Spleen (tissue), 7 donors: Measurements from ENCODE around the gene JAKMIP1.

Experiments used
- CTCF ChIP-seq, 11 experiments: fragments of 200-600 bp in 7 of 11; fragments of 450-650 bp in 4 of 11; sonication (generic) in 4 of 11; IDR thresholded peaks in 8 of 11; conservative IDR thresholded peaks in 3 of 11; 1 replicate in 7 of 11; 2 replicates in 4 of 11; pipeline versions ENCODE4 v1.4.0 to v1.8.0; 2016 to 2021; ENCODE audit warnings: antibody characterized with exemption in 11 of 11, inconsistent platforms in 4 of 11, mild to moderate bottlenecking in 1 of 11
- POLR2A ChIP-seq, 3 donors: fragments of 450-650 bp; IDR thresholded peaks; one replicate each; pipeline ENCODE4 v1.5.1; 2017; ENCODE audit warnings: antibody characterized with exemption in 3 of 3, mild to moderate bottlenecking in 1 of 3
- POLR2AphosphoS5 ChIP-seq, 3 donors: sonication (generic); formaldehyde crosslinking; IDR thresholded peaks; one replicate each; pipeline ENCODE4 v1.5.1; 2017; ENCODE audit warnings: antibody characterized with exemption in 3 of 3
- donor health status: DM: no; HTN: no; CAD: no; lungs with moderate emphysema.
- donor health status: DM: no; HTN: no; CAD: no.
- donor health status: DM: no; HTN: no; CAD: no.

DNA sequence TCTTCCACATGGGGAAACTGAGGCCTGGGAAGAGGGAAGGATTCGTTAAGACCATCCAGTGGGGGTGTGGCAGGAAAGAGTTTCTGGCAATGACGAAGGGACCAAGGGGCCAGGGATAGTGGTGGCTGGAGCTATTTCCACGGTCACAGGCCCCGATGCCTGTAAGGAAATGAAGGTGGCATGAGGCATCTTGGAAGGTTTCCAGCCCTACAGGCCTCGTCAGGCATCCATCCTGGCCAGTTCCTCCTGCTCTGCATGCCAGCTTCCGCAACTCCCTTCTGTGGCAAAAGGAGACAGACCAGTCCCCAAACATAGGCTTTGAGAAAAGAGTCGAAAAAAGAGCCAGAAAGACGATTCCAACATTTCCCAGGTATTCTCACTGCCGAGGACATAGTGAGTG lies 173.0 kb downstream of the JAKMIP1 start:
- TF ChIP-seq CTCF (IDR thresholded peaks at IDR 0.05 in 8 of 11, conservative IDR thresholded peaks at IDR 0.05 in 3 of 11) (no peak), POLR2A (IDR thresholded peaks at IDR 0.05) (no peak), POLR2AphosphoS5 (IDR thresholded peaks at IDR 0.05) (no peak)
